ENCODE measurements around the gene MAGEF1. TPM values are rescaled to one million over a fixed set of nuclear protein-coding genes. Genes with fewer than 3 reads are reported as not detected.

Gene MAGEF1
- total and polyA plus RNA-seq, 8 donors, result 10.4 to 34.0 (median 16.7) TPM

DNA sequence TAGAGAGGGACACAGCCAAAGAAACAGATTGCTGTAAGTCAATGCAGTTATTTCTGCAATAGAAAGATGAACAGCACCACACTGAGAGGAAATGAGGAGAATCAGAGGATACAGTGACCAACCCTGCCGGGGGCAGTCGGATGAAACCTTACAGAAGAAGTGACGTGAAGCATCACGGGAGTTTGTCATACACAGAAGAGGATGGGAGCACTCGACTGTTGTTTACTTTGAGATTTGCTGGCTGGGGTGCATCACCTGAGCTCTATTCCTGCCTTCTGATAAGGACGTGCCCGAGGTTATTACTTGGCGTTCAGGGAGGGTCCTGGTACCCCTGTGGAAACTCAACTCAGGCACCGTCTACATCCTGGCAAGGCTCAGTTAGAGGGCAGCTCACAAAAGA lies 45.4 kb downstream of the MAGEF1 start:
- 48 to 53% methylated on average over 9 of the region's 9 CpGs for WGBS, 2 donors
- Histone ChIP-seq H3K27me3 (no peaks in the 10 kb centered on the region), H3K27ac (no peak overlapping the region), H3K4me1 (no peaks in the 10 kb centered on the region), H3K9me3 (no peaks in the 10 kb centered on the region), H3K36me3 (no peaks in the 10 kb centered on the region), H3K4me3 (no peak overlapping the region)
- ATAC-seq, result no peak
- FAIRE-seq, result no peak
- intact Hi-C loops (cut with DNase I), result no loop called here
- no peak for DNase-seq
- TF ChIP-seq, protein P1, sequence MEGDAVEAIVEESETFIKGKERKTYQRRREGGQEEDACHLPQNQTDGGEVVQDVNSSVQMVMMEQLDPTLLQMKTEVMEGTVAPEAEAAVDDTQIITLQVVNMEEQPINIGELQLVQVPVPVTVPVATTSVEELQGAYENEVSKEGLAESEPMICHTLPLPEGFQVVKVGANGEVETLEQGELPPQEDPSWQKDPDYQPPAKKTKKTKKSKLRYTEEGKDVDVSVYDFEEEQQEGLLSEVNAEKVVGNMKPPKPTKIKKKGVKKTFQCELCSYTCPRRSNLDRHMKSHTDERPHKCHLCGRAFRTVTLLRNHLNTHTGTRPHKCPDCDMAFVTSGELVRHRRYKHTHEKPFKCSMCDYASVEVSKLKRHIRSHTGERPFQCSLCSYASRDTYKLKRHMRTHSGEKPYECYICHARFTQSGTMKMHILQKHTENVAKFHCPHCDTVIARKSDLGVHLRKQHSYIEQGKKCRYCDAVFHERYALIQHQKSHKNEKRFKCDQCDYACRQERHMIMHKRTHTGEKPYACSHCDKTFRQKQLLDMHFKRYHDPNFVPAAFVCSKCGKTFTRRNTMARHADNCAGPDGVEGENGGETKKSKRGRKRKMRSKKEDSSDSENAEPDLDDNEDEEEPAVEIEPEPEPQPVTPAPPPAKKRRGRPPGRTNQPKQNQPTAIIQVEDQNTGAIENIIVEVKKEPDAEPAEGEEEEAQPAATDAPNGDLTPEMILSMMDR (IDR thresholded peaks at IDR 0.05), result no peak

DNA sequence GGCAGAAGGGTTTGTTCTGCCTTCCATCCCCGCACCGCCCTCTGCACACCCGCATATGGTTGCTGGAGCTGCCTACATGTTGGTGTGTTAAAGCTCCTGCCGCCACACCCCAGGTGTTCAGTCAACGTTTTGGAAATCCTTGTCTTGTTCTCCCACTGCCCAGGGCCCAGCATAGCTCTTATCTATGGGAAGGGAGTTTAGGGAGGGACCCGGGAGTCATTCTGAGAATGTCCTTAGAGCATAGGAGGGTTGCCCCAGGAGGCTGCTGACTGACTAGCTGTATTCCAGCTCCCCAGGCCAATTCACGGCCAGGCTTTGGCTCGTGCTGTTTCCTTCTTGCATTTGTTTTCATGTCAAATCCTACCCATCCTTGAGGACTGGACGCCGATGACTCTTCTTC lies 46.8 kb downstream of the MAGEF1 start:
- no peak overlapping the region for H3K27ac ChIP-seq
- H3K9me3 ChIP-seq, result no peaks in the 10 kb centered on the region
- no peaks in the 10 kb centered on the region for H3K36me3 ChIP-seq
- intact Hi-C loops (cut with DNase I), result no loop called here
- no peak overlapping the region for H3K4me3 ChIP-seq
- no peaks in the 10 kb centered on the region for H3K27me3 ChIP-seq
- TF ChIP-seq, protein P1 (IDR thresholded peaks at IDR 0.05), result no peak
- DNase-seq (no peak), FAIRE-seq (no peak), ATAC-seq (no peak)
- WGBS, 2 donors, result 85 to 87% methylated on average over 10 of the region's 10 CpGs
- H3K4me1 ChIP-seq, result no peaks in the 10 kb centered on the region

DNA sequence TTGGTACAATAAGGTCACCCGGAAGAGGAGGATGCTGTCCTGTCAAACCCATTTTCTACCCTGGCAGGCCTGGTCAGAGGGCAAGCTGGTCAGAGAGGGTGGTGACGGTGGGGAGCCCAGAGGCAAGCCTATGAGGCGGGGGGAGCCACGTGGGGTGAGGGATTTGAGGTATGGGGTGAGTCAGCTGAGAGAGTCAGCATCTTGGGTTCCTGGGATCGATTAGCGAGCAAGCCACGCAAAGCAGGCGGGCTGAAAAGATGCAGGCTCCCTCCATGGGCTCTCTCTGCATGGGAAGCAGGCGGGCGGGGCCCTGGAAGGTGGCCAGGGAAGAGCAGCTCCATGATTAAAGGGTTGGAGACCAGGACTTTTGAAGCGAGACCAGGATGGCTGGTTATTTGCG lies 48.1 kb downstream of the MAGEF1 start:
- ATAC-seq (no peak), FAIRE-seq (no peak), DNase-seq (no peak)
- TF ChIP-seq, protein P1 (IDR thresholded peaks at IDR 0.05), result no peak
- Histone ChIP-seq H3K27me3 (no peaks in the 10 kb centered on the region), H3K9me3 (no peaks in the 10 kb centered on the region), H3K36me3 (no peaks in the 10 kb centered on the region), H3K4me1 (no peaks in the 10 kb centered on the region), H3K27ac (no peak overlapping the region), H3K4me3 (no peak overlapping the region)
- intact Hi-C loops (cut with DNase I), result no loop called here
- WGBS, 2 donors, result 84 to 88% methylated on average over 12 of the region's 12 CpGs

DNA sequence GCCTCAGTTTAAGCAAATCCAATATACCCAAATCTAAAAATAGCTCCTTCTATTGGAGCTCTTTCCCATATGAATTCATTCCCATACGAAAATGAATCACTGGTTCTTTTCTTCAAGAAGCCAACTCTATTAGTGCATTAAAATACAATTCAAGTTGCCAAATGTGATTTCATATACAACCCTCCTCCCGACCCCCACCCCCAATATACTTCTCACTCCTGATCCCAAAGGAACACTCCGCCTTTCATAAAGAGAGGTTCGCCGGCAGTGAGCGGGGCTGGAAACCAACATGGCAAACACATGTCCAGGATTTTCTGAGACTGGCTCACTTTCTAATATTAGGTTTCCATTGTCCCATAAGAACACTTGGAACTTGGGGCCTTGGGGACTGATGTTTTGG lies 48.5 kb downstream of the MAGEF1 start:
- ATAC-seq (no peak), DNase-seq (no peak), FAIRE-seq (no peak)
- Histone ChIP-seq H3K27ac (no peak overlapping the region), H3K4me3 (no peak overlapping the region), H3K9me3 (no peaks in the 10 kb centered on the region), H3K27me3 (no peaks in the 10 kb centered on the region), H3K4me1 (no peaks in the 10 kb centered on the region), H3K36me3 (no peaks in the 10 kb centered on the region)
- TF ChIP-seq, protein P1 (IDR thresholded peaks at IDR 0.05), result no peak
- intact Hi-C loops (cut with DNase I), result no loop called here
- 83 to 90% methylated on average over 6 of the region's 6 CpGs for WGBS, 2 donors

DNA sequence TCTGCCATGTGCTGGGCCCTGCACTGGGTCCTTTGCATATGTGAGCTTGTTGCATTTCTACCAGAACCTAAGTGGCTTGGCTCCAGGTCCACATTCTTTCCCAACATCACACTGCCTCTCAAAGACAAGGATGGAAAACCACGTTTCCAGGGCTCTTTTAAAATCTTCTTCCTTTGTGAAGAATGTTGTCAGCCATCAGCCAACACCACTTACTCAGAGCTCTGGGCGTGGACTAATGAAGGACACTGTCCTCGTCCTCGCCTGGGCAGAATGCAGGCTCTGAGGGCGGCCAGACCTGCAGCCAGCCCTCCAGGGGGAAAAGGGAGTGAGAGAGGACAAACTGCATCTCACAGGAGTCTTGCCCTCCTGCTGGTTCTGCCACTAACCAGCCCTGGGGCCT lies 49.7 kb downstream of the MAGEF1 start:
- intact Hi-C loops (cut with DNase I), result no loop called here

More for the DNA sequence above, 49.7 kb downstream of the MAGEF1 start:
- H3K27me3 ChIP-seq, result no peaks in the 10 kb centered on the region
- no peaks in the 10 kb centered on the region for H3K36me3 ChIP-seq
- no peaks in the 10 kb centered on the region for H3K4me1 ChIP-seq
- no peak overlapping the region for H3K27ac ChIP-seq
- no peak for ATAC-seq
- no peak overlapping the region for H3K4me3 ChIP-seq
- FAIRE-seq, result no peak
- TF ChIP-seq, protein P1 (IDR thresholded peaks at IDR 0.05), result no peak
- 69 to 75% methylated on average over 5 of the region's 5 CpGs for WGBS, 2 donors
- no peaks in the 10 kb centered on the region for H3K9me3 ChIP-seq
- DNase-seq, result no peak

Measured in pancreas (tissue), 10 donors.